Ecto neural progenitor cell (in vitro differentiated cells): Measurements from ENCODE around the gene DCLK2.

Source experiments
- DNase-seq: peaks from one replicate; pipeline ENCODE4 v3.0.0-alpha.2; 2018; ENCODE audit warnings: low spot score

DCLK2 gene

GRCh38 chr4:150268444-150268843 is 190.2 kb downstream of the DCLK2 start:
- DNase-seq, result no peak

GRCh38 chr4:150278206-150278605 is 200.0 kb downstream of the DCLK2 start:
- no peak for DNase-seq

GRCh38 chr4:150280081-150280895 is 202.0 kb downstream of the DCLK2 start:
- DNase-seq, result no peak

GRCh38 chr4:150280975-150281374 is 202.7 kb downstream of the DCLK2 start:
- DNase-seq, result no peak

- DNase-seq, result no peak
Observed at GRCh38 chr4:150283689-150284088, 205.4 kb downstream of the DCLK2 start.

GRCh38 chr4:150286656-150287055 is 208.4 kb downstream of the DCLK2 start:
- DNase-seq, result no peak

GRCh38 chr4:150289198-150289597 is 211.0 kb downstream of the DCLK2 start:
- DNase-seq, result no peak

- no peak for DNase-seq
Observed at GRCh38 chr4:150289881-150290280, 211.6 kb downstream of the DCLK2 start.

- DNase-seq, result no peak
Observed at GRCh38 chr4:150297861-150298474, 219.7 kb downstream of the DCLK2 start.

GRCh38 chr4:150299816-150300215 is 221.6 kb downstream of the DCLK2 start:
- no peak for DNase-seq

- DNase-seq, result no peak
Observed at GRCh38 chr4:150302553-150302952, 224.3 kb downstream of the DCLK2 start.

- no peak for DNase-seq
Observed at GRCh38 chr4:150305995-150306394, 227.8 kb downstream of the DCLK2 start.

- DNase-seq, result no peak
Observed at GRCh38 chr4:150306719-150307118, 228.5 kb downstream of the DCLK2 start.
